Tibial nerve (tissue), 4 donors: ENCODE results near the gene IFNE. TPM values are rescaled to one million over a fixed set of nuclear protein-coding genes. Genes with fewer than 3 reads are reported as not detected.

Experiments used
- DNase-seq, 2 donors: peaks; one replicate each; pipeline ENCODE4 v3.0.0-alpha.2; 2019; ENCODE audit warnings: low spot score in 2 of 2
- H3K27ac ChIP-seq, 4 donors: fragments of 200-600 bp; sonication (generic) in 3 of 4; one replicate each; pipeline ENCODE4 v1.5.1; 2017 to 2019; ENCODE audit warnings: mild to moderate bottlenecking in 1 of 4
- H3K27me3 ChIP-seq, 2 donors: fragments of 200-600 bp; sonication (generic) in 1 of 2; one replicate each; pipeline versions ENCODE4 v1.5.1 to v1.6.0; 2017 to 2019
- H3K36me3 ChIP-seq, 3 donors: fragments of 200-600 bp; sonication (generic); one replicate each; pipeline ENCODE4 v1.5.1; 2018 to 2019
- H3K4me1 ChIP-seq, 4 donors: fragments of 200-600 bp; sonication (generic) in 3 of 4; one replicate each; pipeline ENCODE4 v1.5.1; 2017 to 2019
- H3K4me3 ChIP-seq, 4 donors: fragments of 200-600 bp; sonication (generic) in 3 of 4; one replicate each; pipeline ENCODE4 v1.5.1; 2017 to 2019; ENCODE audit warnings: mild to moderate bottlenecking in 1 of 4, moderate library complexity in 1 of 4
- H3K9me3 ChIP-seq, 4 donors: fragments of 200-600 bp; sonication (generic) in 3 of 4; one replicate each; pipeline ENCODE4 v1.5.1; 2017 to 2019
- EP300 ChIP-seq, 2 donors: sonication (generic); formaldehyde crosslinking; IDR thresholded peaks; one replicate each; pipeline ENCODE4 v1.6.1; 2017; ENCODE audit warnings: antibody characterized with exemption in 2 of 2, mild to moderate bottlenecking in 1 of 2
- POLR2A ChIP-seq, 2 donors: fragments of 450-650 bp; IDR thresholded peaks; one replicate each; pipeline ENCODE4 v1.6.1; 2017; ENCODE audit warnings: antibody characterized with exemption in 2 of 2, mild to moderate bottlenecking in 2 of 2, moderate library complexity in 2 of 2
- WGBS, 2 donors: methylation state at CpG; one replicate each; pipeline ENCODE4 v1.1.5; 2018; 5-methylcytosine and 5-hydroxymethylcytosine counted together
- total RNA-seq, 4 donors: library from RNA; depleted of rRNA; stranded (reverse); fragments of >200 nt; gene quantifications; one replicate each; pipeline ENCODE4 v1.1.0, GENCODE V29; 2016
- TF ChIP-seq, protein P1 (sequence below), 5 experiments: fragments of 200-600 bp in 3 of 5; fragments of 450-650 bp in 2 of 5; sonication (generic) in 3 of 5; IDR thresholded peaks; one replicate each; pipeline ENCODE4 v1.5.1; 2016 to 2019; ENCODE audit warnings: antibody characterized with exemption in 5 of 5, mild to moderate bottlenecking in 3 of 5, moderate library complexity in 2 of 5

Gene IFNE
- total RNA-seq, 4 donors from 2014 or later, result not detected

DNA sequence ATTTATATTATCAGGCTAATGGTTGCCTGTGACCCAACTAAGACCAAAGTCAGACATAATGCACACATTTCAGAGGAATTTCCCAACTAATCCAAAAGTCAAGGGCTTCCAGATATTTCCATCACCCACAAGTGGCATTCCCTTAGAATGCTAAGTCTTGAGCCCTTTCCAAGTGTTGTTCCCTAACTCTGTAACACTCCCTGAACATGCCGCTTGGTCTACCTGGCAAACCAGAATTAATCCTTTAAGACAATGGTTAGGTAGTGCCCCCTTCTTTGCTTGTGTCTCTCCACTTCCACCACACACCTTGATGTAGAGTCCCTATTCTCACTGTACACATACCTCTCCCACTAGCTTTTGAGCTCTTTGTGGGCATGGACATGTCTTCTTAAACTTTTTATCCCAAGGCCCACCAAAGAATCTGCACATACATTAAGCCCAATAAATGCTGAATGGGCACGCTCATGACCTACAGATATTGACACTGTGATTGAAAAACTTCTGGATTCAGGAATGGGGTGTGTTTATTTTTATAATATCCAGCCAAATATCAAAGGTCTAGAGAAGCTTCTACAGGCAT lies 37.8 kb upstream of the IFNE start:
- no peak for DNase-seq
- no peaks in the 10 kb centered on the region for H3K36me3 ChIP-seq
- H3K9me3 ChIP-seq, result peaks cover 0 to 8% (median 3%) of the 10 kb centered on the region in 4 donors
- H3K4me1 ChIP-seq, result no peaks in the 10 kb centered on the region
- H3K4me3 ChIP-seq, result no peak overlapping the region
- H3K27ac ChIP-seq, result no peak overlapping the region
- TF ChIP-seq POLR2A (IDR thresholded peaks at IDR 0.05), result no peak
- no peak for TF ChIP-seq EP300 (IDR thresholded peaks at IDR 0.05)
- TF ChIP-seq, protein P1, sequence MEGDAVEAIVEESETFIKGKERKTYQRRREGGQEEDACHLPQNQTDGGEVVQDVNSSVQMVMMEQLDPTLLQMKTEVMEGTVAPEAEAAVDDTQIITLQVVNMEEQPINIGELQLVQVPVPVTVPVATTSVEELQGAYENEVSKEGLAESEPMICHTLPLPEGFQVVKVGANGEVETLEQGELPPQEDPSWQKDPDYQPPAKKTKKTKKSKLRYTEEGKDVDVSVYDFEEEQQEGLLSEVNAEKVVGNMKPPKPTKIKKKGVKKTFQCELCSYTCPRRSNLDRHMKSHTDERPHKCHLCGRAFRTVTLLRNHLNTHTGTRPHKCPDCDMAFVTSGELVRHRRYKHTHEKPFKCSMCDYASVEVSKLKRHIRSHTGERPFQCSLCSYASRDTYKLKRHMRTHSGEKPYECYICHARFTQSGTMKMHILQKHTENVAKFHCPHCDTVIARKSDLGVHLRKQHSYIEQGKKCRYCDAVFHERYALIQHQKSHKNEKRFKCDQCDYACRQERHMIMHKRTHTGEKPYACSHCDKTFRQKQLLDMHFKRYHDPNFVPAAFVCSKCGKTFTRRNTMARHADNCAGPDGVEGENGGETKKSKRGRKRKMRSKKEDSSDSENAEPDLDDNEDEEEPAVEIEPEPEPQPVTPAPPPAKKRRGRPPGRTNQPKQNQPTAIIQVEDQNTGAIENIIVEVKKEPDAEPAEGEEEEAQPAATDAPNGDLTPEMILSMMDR (IDR thresholded peaks at IDR 0.05), result no peak
- no peaks in the 10 kb centered on the region for H3K27me3 ChIP-seq
- 91 to 98% methylated on average over 2 of the region's 2 CpGs for WGBS, 2 donors

- no peaks in the 10 kb centered on the region for H3K27me3 ChIP-seq
- TF ChIP-seq, protein P1 (IDR thresholded peaks at IDR 0.05), result no peak
- TF ChIP-seq POLR2A (IDR thresholded peaks at IDR 0.05) (no peak), EP300 (IDR thresholded peaks at IDR 0.05) (no peak)
- no peak for DNase-seq
- WGBS, 2 donors, result 86 to 89% methylated on average over 3 of the region's 3 CpGs
- H3K4me1 ChIP-seq, result no peaks in the 10 kb centered on the region
- no peak overlapping the region for H3K4me3 ChIP-seq
- no peaks in the 10 kb centered on the region for H3K9me3 ChIP-seq
- no peaks in the 10 kb centered on the region for H3K36me3 ChIP-seq
- no peak overlapping the region for H3K27ac ChIP-seq
These were observed 34.7 kb upstream of the IFNE start for GRCh38 chr9:21516796-21517195.

DNA sequence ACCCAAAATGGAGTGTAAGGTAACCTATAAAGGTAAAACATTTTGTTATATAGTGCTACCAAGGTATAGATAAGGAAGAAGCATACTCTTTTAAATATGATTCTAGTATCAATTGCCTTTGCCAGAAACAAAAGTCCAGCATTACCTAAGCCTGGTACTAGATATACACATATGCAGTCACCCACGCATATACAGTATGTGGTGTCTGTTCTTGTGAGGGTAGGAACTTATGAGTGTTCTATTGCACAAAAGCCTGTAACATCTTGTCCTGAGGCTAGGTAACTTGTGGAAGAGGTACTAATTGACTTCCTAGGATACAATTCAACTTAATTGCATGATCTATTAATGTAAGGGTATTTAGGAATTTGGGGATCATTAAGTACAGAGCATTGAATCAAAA lies 31.3 kb upstream of the IFNE start:
- Histone ChIP-seq H3K4me1 (no peaks in the 10 kb centered on the region), H3K9me3 (no peaks in the 10 kb centered on the region), H3K36me3 (no peaks in the 10 kb centered on the region), H3K4me3 (no peak overlapping the region), H3K27me3 (no peaks in the 10 kb centered on the region), H3K27ac (no peak overlapping the region)
- 91 to 94% methylated on average over 1 of the region's 1 CpG for WGBS, 2 donors
- DNase-seq, result no peak
- no peak for TF ChIP-seq POLR2A (IDR thresholded peaks at IDR 0.05)
- TF ChIP-seq, protein P1 (IDR thresholded peaks at IDR 0.05), result no peak
- no peak for TF ChIP-seq EP300 (IDR thresholded peaks at IDR 0.05)

DNA sequence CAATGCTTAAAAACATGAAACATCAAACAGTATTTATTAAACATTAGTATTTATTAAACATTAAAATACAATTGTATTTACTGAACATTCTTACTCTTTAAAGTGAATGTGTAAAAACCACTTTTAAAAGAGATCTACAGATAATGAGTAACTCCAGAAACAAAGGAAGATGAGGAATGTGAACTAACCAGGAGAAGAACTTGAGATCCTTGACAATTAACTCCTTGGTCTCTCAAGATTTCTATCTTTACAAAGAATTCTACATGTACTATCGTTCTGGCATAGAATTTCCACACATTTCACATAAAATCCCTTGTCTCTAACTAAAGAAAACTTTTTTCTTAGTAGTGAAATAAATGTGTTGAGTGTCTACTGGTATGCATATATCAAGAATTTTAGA lies 28.7 kb upstream of the IFNE start:
- 68 to 70% methylated on average over 1 of the region's 1 CpG for WGBS, 2 donors

DNA sequence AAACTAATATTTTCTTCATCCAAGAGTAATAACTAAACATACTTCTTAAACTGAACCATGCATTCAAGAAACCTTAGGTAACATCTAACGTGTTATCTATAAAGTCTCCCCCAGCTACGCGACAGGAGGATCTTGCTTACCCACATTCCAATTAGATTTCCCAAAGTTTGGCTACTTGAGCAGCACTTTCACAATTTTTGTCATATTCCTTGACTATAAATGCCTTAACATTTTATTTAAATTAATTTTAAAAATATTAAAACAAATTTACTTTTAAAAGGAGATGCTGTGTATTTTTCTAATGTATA lies 25.3 kb upstream of the IFNE start:
- no peak for DNase-seq
- WGBS, 2 donors, result 80 to 87% methylated on average over 3 of the region's 3 CpGs
- no peak for TF ChIP-seq POLR2A (IDR thresholded peaks at IDR 0.05)
- no peak for TF ChIP-seq EP300 (IDR thresholded peaks at IDR 0.05)
- TF ChIP-seq, protein P1 (IDR thresholded peaks at IDR 0.05), result no peak

More for the DNA sequence above, 28.7 kb upstream of the IFNE start:
- Histone ChIP-seq H3K4me3 (no peak overlapping the region), H3K27ac (no peak overlapping the region), H3K27me3 (no peaks in the 10 kb centered on the region), H3K4me1 (peaks cover 0 to 8% (median 0%) of the 10 kb centered on the region in 4 donors), H3K9me3 (no peaks in the 10 kb centered on the region), H3K36me3 (no peaks in the 10 kb centered on the region)
- TF ChIP-seq, protein P1 (IDR thresholded peaks at IDR 0.05), result no peak
- no peak for TF ChIP-seq EP300 (IDR thresholded peaks at IDR 0.05)
- TF ChIP-seq POLR2A (IDR thresholded peaks at IDR 0.05), result no peak
- no peak for DNase-seq

More for the DNA sequence above, 25.3 kb upstream of the IFNE start:
- Histone ChIP-seq H3K36me3 (no peaks in the 10 kb centered on the region), H3K4me3 (no peak overlapping the region), H3K27ac (no peak overlapping the region), H3K9me3 (no peaks in the 10 kb centered on the region), H3K4me1 (peaks cover 0 to 8% (median 0%) of the 10 kb centered on the region in 4 donors), H3K27me3 (no peaks in the 10 kb centered on the region)
